ENCODE measurements around the gene KLK4. TPM values are rescaled to one million over a fixed set of nuclear protein-coding genes. Genes with fewer than 3 reads are reported as not detected.

The KLK4 gene
- total and polyA plus RNA-seq, 10 of the 15 experiments (the other 5 are each of a cell fraction or from before 2014, with no cell fraction given), result 0.06 to 0.31 TPM; not detected in 8

DNA sequence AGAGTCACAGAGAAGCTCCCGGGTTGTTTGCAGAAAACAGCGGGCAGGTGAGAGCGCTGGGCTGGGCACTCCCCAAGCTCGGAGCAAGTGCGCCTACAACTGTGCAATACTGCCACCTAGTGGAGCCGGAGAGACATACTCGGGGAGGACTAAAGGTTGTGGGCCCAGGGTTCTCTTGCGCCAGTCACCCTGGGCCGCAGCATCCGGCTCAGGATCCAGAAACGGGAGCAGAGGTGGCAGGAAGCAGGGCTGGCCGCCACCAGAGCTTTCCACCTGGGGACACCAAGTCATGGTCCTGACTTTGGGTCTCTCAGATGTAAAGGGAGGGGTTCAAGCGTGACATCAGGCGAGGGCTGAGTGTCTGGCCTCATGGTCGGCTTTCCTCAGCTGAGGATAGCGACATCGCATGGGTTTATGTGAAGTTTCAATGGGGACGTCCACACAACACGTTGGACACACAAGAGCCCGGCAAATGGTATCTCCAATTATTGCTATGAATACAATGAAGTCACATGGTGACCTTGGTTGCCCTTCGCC is 11.2 kb upstream of the KLK4 start (continued):
- TF ChIP-seq NFYB (IDR thresholded peaks at IDR 0.05; ENCODE audit: insufficient read depth, low read depth, low read length) (no peak), SMAD1 (IDR thresholded peaks at IDR 0.05; ENCODE audit: low read depth, partially characterized antibody) (no peak), BCLAF1 (IDR thresholded peaks at IDR 0.05) (no peak), NR2C1 (IDR thresholded peaks at IDR 0.05) (no peak), SMC3 (IDR thresholded peaks at IDR 0.05; ENCODE audit: borderline replicate concordance, low read length) (peak; percentile 90), SPI1 (IDR thresholded peaks at IDR 0.05; ENCODE audit: borderline replicate concordance, insufficient read depth, low read depth, low read length) (no peak), SIX5 (IDR thresholded peaks at IDR 0.05; ENCODE audit: low read depth, low read length, severe bottlenecking) (no peak), KAT2A (conservative IDR thresholded peaks at IDR 0.05; ENCODE audit: control insufficient read depth, low read depth, low read length) (no peak), IKZF2 (IDR thresholded peaks at IDR 0.05) (no peak), SUZ12 (IDR thresholded peaks at IDR 0.05; ENCODE audit: unreplicated experiment) (no peak), CREM (IDR thresholded peaks at IDR 0.05; ENCODE audit: low read depth) (no peak), EZH2 (IDR thresholded peaks at IDR 0.05; ENCODE audit: borderline replicate concordance, control insufficient read depth, low read depth, low read length) (no peak), ZBTB11 (CRISPR knock-in tag; IDR thresholded peaks at IDR 0.05) (no peak), NBN (IDR thresholded peaks at IDR 0.05) (0 out of 2 replicates have a peak, but pooled peaks have one; percentile 41)
- TF ChIP-seq, protein P1, sequence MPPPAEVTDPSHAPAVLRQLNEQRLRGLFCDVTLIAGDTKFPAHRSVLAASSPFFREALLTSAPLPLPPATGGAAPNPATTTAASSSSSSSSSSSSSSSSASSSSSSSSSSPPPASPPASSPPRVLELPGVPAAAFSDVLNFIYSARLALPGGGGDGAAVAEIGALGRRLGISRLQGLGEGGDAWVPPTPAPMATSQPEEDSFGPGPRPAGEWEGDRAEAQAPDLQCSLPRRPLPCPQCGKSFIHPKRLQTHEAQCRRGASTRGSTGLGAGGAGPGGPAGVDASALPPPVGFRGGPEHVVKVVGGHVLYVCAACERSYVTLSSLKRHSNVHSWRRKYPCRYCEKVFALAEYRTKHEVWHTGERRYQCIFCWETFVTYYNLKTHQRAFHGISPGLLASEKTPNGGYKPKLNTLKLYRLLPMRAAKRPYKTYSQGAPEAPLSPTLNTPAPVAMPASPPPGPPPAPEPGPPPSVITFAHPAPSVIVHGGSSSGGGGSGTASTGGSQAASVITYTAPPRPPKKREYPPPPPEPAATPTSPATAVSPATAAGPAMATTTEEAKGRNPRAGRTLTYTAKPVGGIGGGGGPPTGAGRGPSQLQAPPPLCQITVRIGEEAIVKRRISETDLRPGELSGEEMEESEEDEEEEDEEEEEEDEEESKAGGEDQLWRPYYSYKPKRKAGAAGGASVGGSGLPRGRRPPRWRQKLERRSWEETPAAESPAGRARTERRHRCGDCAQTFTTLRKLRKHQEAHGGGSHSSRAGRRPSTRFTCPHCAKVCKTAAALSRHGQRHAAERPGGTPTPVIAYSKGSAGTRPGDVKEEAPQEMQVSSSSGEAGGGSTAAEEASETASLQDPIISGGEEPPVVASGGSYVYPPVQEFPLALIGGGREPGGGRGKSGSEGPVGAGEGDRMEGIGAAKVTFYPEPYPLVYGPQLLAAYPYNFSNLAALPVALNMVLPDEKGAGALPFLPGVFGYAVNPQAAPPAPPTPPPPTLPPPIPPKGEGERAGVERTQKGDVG (CRISPR knock-in tag; IDR thresholded peaks at IDR 0.05), result no peak
- TF ChIP-seq, protein P2, sequence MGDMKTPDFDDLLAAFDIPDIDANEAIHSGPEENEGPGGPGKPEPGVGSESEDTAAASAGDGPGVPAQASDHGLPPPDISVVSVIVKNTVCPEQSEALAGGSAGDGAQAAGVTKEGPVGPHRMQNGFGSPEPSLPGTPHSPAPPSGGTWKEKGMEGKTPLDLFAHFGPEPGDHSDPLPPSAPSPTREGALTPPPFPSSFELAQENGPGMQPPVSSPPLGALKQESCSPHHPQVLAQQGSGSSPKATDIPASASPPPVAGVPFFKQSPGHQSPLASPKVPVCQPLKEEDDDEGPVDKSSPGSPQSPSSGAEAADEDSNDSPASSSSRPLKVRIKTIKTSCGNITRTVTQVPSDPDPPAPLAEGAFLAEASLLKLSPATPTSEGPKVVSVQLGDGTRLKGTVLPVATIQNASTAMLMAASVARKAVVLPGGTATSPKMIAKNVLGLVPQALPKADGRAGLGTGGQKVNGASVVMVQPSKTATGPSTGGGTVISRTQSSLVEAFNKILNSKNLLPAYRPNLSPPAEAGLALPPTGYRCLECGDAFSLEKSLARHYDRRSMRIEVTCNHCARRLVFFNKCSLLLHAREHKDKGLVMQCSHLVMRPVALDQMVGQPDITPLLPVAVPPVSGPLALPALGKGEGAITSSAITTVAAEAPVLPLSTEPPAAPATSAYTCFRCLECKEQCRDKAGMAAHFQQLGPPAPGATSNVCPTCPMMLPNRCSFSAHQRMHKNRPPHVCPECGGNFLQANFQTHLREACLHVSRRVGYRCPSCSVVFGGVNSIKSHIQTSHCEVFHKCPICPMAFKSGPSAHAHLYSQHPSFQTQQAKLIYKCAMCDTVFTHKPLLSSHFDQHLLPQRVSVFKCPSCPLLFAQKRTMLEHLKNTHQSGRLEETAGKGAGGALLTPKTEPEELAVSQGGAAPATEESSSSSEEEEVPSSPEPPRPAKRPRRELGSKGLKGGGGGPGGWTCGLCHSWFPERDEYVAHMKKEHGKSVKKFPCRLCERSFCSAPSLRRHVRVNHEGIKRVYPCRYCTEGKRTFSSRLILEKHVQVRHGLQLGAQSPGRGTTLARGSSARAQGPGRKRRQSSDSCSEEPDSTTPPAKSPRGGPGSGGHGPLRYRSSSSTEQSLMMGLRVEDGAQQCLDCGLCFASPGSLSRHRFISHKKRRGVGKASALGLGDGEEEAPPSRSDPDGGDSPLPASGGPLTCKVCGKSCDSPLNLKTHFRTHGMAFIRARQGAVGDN (IDR thresholded peaks at IDR 0.05), result no peak

All from GM12878 (cell line).